ENCODE data around the gene TMEM252.

DNA sequence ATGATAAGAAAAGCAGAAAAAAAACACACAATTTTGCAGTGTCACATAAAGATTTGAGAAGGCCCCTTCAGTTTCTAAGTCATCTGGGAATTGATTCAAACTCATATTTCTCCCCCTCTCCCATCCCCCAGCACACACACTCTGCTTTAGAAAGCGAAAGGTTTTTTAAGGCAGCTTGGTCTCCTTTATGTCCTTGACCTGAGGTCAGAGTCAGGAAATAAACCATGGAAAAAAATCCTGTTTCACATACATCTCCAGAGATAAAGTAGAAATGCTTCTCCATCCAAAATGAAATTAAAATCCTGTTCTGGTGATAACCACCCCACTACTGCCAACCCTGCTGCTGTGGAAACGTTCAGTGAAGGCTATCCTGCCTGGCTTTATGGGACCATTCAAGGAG lies 52.6 kb downstream of the TMEM252 start:
- TF ChIP-seq CTCF (IDR thresholded peaks at IDR 0.05), result no peak
- TF ChIP-seq POLR2A (IDR thresholded peaks at IDR 0.05), result no peak
